Fibroblast of the aortic adventitia (primary cell): Measurements from ENCODE around the gene SCAI. TPM values are rescaled to one million over a fixed set of nuclear protein-coding genes. Genes with fewer than 3 reads are reported as not detected.
A peak's percentile ranks its signal among the peaks of the same experiment; 100 is the strongest.

ENCODE experiments used
- DNase-seq: peaks from one replicate; pipeline ENCODE4 v3.0.0-alpha.2; 2010; ENCODE audit warnings: low read depth
- H3K4me3 ChIP-seq: 2 replicates; pipeline ENCODE4 v1.5.1; 2011; ENCODE audit warnings: low read depth, mild to moderate bottlenecking, control low read depth, low read length, moderate library complexity
- total RNA-seq: library from RNA; depleted of rRNA; stranded (reverse); fragments of >200 nt; gene quantifications from 2 replicates; pipeline ENCODE4 v1.2.3, GENCODE V29; 2012; ENCODE audit warnings: low replicate concordance
- TF ChIP-seq, protein P1 (sequence below): IDR thresholded peaks from 2 replicates; pipeline ENCODE4 v1.5.1; 2011; ENCODE audit warnings: mild to moderate bottlenecking, low read length, control low read depth, inconsistent platforms; ENCODE audit not compliant: insufficient read depth

The SCAI gene
- total RNA-seq, 1 donor, result 14.0 TPM

DNA sequence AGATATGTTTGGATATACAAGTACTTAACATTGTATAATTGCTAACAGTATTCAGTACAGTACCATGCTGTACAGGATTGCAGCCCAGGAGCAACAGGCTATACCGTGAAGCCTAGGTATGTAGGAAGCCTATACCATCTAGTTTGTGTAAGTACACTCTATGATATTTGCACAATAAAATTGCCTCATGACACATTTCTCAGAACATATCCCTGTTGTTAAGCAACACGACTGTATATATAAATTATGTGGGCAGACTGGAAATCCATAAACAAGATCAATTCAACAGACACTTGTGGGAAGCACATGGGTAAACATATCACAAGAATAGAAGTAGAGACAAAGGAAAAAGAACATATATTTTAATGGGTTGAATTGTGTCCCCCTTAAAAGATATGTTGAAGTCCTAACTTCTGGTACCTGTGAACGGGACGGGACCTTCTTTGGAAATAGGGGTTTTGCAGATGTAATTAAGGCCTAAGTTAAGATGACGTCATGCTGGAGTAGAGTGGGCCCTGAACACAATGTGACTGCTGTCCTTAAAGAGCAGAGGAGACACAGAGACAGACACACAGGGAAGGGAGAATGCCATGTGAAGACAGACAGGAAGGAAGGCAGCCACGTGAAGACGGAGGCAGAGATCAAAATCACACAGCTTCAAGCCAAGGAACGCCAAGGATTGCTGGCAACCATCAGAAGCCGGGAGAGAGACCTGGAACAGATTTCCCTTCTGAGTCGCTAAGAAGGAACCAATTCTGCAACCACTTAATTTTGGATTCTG, 76.3 kb downstream of the SCAI start:
- no peak overlapping the region for H3K4me3 ChIP-seq
- DNase-seq, result peak; percentile 64
- TF ChIP-seq, protein P1, sequence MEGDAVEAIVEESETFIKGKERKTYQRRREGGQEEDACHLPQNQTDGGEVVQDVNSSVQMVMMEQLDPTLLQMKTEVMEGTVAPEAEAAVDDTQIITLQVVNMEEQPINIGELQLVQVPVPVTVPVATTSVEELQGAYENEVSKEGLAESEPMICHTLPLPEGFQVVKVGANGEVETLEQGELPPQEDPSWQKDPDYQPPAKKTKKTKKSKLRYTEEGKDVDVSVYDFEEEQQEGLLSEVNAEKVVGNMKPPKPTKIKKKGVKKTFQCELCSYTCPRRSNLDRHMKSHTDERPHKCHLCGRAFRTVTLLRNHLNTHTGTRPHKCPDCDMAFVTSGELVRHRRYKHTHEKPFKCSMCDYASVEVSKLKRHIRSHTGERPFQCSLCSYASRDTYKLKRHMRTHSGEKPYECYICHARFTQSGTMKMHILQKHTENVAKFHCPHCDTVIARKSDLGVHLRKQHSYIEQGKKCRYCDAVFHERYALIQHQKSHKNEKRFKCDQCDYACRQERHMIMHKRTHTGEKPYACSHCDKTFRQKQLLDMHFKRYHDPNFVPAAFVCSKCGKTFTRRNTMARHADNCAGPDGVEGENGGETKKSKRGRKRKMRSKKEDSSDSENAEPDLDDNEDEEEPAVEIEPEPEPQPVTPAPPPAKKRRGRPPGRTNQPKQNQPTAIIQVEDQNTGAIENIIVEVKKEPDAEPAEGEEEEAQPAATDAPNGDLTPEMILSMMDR, result no peak

GRCh38 chr9:125061391-125061790, 81.9 kb downstream of the SCAI start:
- no peak for DNase-seq
- TF ChIP-seq, protein P1, result no peak
- H3K4me3 ChIP-seq, result no peak overlapping the region

DNA sequence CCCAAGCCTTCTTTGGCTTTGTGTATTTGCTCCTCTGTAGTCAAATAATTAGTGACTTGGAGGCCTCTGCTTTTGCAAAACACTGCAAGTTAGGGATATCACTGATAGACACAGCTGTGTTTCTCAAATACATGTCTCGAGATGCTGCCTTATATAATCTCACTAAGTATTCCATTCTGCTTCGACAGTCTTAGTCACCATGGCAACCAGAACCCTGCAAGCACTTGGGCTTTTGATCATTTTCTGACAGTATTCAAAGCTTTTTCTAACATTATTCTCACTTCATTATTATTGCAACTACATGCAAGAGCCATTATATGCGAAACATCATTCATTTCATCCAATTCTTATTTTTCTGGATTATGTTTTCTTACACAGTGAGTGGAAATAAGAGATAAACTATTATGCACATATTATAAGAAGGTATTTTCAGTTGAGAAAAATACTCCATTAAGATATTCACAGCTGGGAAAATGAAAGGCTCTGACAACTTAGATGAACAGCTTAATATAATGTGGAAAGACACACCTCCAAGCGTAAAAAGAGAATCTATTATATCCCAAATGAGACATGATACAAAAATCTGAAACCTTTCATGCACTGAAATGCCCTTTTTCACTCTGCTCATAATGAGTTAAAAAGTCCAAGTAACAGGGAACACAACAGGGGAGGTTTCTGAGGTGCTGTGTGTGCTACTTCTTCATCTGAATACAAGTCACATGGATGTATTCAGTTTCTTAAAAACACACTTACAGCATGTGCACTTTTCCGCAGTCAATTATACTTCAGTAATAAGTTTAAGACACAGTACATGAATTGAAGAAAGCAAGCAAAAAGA, 93.9 kb downstream of the SCAI start:
- DNase-seq, result no peak
- TF ChIP-seq, protein P1, result no peak

GRCh38 chr9:125043631-125044030, 99.7 kb downstream of the SCAI start:
- no peak for DNase-seq
- H3K4me3 ChIP-seq, result no peak overlapping the region
- TF ChIP-seq, protein P1, result no peak

More for the DNA sequence above, 93.9 kb downstream of the SCAI start:
- no peak overlapping the region for H3K4me3 ChIP-seq

- TF ChIP-seq, protein P1, result no peak
- no peak for DNase-seq
- H3K4me3 ChIP-seq, result no peak overlapping the region
Measured at GRCh38 chr9:125043148-125043547, 100.2 kb downstream of the SCAI start.

DNA sequence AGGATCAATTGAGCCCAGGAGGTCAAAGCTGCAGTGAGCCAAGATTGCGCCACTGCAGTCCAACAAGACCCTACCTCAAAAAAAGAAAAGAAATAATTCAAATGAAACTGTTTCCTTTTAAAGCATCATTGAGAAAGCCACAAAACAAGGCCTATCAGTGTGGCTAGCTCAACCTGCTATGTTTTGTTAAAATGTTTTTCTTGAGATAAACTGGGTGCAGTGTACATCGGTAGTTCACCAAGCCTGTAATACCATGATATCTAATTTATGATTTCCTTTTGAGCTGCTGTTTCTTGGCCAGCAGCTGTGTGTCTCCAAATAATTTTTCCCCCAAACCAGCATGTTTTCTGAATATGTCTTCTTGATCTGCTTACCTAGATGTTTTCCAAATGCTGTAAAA, 105.2 kb downstream of the SCAI start:
- TF ChIP-seq, protein P1, result no peak
- H3K4me3 ChIP-seq, result no peak overlapping the region
- no peak for DNase-seq
